ENCODE data around the gene SHANK1.

Gene SHANK1

GRCh38 chr19:50711196-50711595 is 8.4 kb downstream of the SHANK1 start:
- DNase-seq = no peak

GRCh38 chr19:50710612-50711011 is 9.0 kb downstream of the SHANK1 start:
- DNase-seq = no peak

GRCh38 chr19:50710094-50710493 is 9.5 kb downstream of the SHANK1 start:
- DNase-seq = no peak

GRCh38 chr19:50708179-50708879 is 11.3 kb downstream of the SHANK1 start:
- DNase-seq = no peak

GRCh38 chr19:50706387-50706786 is 13.2 kb downstream of the SHANK1 start:
- DNase-seq = no peak

- peak; percentile 48 for DNase-seq
Measured at GRCh38 chr19:50705422-50706019, 14.1 kb downstream of the SHANK1 start.

- peak; percentile 29 for DNase-seq
Measured at GRCh38 chr19:50703915-50704796, 15.4 kb downstream of the SHANK1 start.

- DNase-seq = no peak
Measured at GRCh38 chr19:50702871-50703829, 16.5 kb downstream of the SHANK1 start.

- no peak for DNase-seq
Measured at GRCh38 chr19:50702158-50702870, 17.3 kb downstream of the SHANK1 start.

- DNase-seq = no peak
Measured at GRCh38 chr19:50701367-50701985, 18.1 kb downstream of the SHANK1 start.

- no peak for DNase-seq
Measured at GRCh38 chr19:50697414-50698124, 22.0 kb downstream of the SHANK1 start.

- DNase-seq = no peak
Measured at GRCh38 chr19:50696094-50696483, 23.5 kb downstream of the SHANK1 start.

- peak; percentile 44 for DNase-seq
Measured at GRCh38 chr19:50695251-50696093, 24.1 kb downstream of the SHANK1 start.

GRCh38 chr19:50694815-50695145 is 24.8 kb downstream of the SHANK1 start:
- no peak for DNase-seq

- no peak for DNase-seq
Measured at GRCh38 chr19:50693064-50693975, 26.3 kb downstream of the SHANK1 start.

GRCh38 chr19:50690439-50690838 is 29.2 kb downstream of the SHANK1 start:
- no peak for DNase-seq

GRCh38 chr19:50688766-50689165 is 30.8 kb downstream of the SHANK1 start:
- DNase-seq = no peak

GRCh38 chr19:50686310-50687032 is 33.1 kb downstream of the SHANK1 start:
- DNase-seq = no peak

Data from NCI-H69 (cell line).